Retinal pigment epithelial cell (primary cell): ENCODE measurements around the gene MTA2.

Experiments used
- DNase-seq: peaks from one replicate; pipeline ENCODE4 v3.0.0-alpha.2; 2010; ENCODE audit warnings: low read depth
- H3K4me3 ChIP-seq: 2 replicates; pipeline ENCODE4 v1.5.1; 2011; ENCODE audit warnings: mild to moderate bottlenecking, low read length, control low read depth, moderate library complexity
- TF ChIP-seq, protein P1 (sequence below): conservative IDR thresholded peaks from 2 replicates; pipeline ENCODE4 v1.5.1; 2011; ENCODE audit warnings: low read depth, low read length, control low read depth, inconsistent platforms

Gene MTA2

DNA sequence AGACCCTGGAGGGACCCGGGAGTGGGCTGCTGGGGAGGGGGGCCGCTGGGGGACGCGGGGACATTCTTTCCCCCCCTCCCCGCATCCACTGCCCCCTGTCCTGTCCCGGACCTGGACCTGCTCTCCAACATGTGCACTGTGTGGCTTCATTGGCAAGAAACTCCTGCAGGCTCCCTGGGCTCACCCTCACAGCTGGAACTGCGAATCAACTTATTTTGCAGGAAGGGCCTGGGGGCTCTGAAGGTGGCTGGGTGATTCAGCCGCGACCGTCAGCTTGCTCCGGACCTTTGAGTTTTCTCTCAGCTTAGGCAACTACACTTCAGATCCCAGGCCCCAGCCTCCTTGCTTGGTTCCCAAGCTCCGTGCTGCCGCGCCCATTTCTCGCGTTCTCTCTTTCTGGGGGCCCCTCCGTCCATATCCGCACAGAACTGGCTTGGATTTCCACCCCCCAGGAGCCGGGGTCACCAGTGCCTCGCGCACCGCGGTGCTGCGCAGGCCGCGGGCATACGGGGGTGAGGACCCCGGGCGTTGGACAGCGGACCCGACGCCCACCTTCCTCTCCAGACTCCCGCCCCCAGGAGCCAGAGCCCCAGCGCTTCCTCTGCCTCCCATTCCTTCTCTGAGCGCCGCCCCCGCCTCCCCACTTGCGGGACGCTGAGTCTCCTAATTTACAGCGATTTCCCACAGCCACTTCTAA, 54.6 kb downstream of the MTA2 start:
- peak overlapping the region; percentile 50 for H3K4me3 ChIP-seq
- DNase-seq = no peak
- TF ChIP-seq, protein P1, sequence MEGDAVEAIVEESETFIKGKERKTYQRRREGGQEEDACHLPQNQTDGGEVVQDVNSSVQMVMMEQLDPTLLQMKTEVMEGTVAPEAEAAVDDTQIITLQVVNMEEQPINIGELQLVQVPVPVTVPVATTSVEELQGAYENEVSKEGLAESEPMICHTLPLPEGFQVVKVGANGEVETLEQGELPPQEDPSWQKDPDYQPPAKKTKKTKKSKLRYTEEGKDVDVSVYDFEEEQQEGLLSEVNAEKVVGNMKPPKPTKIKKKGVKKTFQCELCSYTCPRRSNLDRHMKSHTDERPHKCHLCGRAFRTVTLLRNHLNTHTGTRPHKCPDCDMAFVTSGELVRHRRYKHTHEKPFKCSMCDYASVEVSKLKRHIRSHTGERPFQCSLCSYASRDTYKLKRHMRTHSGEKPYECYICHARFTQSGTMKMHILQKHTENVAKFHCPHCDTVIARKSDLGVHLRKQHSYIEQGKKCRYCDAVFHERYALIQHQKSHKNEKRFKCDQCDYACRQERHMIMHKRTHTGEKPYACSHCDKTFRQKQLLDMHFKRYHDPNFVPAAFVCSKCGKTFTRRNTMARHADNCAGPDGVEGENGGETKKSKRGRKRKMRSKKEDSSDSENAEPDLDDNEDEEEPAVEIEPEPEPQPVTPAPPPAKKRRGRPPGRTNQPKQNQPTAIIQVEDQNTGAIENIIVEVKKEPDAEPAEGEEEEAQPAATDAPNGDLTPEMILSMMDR = no peak

DNA sequence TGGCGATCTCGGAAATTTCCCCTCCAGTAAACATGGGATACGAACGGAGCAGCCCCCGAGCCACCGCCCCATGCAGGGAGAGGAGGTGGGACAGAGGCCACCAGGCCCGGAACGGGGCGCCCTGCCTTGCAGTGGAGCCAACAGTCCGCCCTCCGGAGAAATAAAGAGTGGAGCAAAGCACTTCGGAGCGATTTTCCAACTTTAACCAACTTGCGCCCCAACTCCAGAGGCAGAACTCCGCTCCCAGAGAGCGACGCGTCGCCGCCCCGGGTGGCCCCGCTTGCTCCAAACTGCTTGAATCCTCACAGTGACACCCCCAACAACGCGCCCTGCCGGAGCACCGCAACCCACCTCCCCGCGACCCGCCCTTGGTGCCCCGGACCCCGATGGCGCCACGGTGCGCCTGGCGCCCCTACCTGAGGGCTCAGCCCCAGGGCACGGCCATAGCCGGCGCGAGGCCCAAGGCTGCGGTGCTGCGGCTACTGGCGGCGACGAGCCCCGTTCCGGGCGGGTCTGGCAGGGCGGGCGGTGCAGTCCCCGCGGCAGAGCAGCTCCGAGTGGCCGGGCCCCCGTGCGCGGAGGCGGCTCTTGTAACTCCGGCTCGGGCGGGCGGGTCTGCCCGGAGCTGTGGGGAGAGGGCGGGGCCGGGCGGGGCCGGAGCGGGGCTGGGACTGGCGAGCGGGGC, 55.3 kb downstream of the MTA2 start, which contains the start of gene AHNAK:
Gene AHNAK, minus strand, starts transcription at position 563 of the 685 bp plus-strand sequence. CDS start 10,708 bp downstream, outside the sequence.
- TF ChIP-seq, protein P1 = no peak
- DNase-seq = no peak
- H3K4me3 ChIP-seq = peak within 1 kb of the TSS; percentile 86

GRCh38 chr11:62545437-62546243, 56.0 kb downstream of the MTA2 start:
- DNase-seq = peak; percentile 76
- TF ChIP-seq, protein P1 = peak; percentile 25
- peak overlapping the region; percentile 86 for H3K4me3 ChIP-seq

DNA sequence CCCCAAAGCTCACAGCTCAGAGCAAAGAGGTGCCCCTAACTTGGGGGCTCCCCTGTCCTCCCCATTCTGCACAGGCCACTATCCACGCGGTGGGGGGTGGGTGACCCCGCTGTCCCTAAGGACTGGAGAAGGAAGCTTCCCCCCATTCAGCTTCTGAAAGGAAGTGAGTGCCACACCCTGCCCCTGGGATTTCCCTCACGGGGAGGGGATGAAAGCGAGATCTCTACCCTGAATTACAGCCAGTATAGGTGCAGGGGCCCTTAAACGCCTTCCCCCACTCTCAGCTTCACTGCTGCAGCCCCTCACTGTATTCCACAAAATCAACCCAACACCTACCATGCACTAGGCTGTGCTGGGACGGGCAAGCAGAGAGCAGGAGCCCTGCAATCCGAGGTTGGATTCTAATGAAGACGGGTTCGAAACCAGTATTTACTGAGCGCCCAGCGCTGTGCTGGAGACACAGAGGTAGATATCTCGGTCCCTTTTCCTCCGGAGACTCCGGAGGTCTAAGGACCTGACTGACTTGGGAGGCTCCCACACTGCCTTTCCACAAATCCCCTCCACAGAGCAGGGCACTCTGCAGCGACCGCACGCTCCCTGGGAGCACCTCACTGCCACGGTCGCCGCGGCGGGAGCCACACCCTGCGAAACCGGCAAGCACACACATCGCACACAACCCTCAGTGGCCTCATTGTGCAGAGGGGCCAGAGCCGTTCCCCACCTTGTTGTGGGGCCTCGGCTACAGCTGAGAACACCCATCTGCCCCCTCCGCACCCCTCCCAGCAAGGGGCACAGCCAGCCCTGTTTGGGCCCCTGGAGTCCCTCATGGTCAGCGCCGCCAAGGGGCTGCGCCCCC, 56.9 kb downstream of the MTA2 start:
- TF ChIP-seq, protein P1 = no peak
- H3K4me3 ChIP-seq = peak overlapping the region; percentile 86
- no peak for DNase-seq

DNA sequence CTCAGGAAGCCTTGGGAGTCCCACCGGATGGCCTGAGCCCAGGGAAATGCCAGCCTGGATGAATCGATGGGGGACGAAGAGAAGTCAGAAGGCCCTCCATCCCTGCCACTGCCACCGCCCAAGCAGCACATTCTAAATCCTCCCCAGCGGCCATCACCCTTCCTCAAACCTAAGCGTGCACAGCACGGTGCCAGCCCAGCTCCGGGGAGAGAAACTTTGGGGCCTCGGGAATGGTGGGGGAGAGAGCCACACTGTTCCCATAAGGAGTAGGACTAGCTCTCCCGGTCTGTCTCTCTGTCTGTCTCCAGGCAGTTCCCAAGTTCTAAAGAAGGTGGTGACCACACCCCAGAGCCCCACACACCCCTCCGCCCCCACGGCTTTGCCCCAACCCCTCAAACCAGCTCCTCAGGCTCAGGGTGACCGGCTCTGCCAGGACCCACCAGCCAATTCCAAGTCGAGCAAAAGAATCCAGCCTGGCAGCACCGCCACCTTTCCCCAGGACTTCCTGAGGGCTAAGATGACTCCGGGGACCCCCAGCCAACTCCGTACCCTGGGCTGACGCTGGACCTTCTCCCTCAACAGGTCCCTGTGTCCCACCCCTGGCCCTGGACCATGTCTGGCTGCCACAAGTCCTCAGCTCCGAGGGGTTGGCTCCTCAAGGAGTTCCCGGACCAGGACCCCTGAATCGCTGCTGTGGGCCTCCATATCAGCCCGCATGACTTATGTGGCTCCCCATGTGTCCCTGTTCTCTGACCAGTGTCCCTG, 57.8 kb downstream of the MTA2 start:
- H3K4me3 ChIP-seq = peak overlapping the region; percentile 86
- TF ChIP-seq, protein P1 = no peak
- no peak for DNase-seq
